Testis (tissue), 2 donors: ENCODE data around the gene ARPP19.

Source experiments
- CTCF ChIP-seq, 3 experiments: fragments of 450-650 bp in 2 of 3; fragments of 200-600 bp in 1 of 3; sonication (generic) in 1 of 3; IDR thresholded peaks; one replicate each; pipeline ENCODE4 v1.5.1; 2016 to 2019; ENCODE audit warnings: antibody characterized with exemption in 3 of 3, mild to moderate bottlenecking in 2 of 3, moderate library complexity in 1 of 3
- POLR2A ChIP-seq: fragments of 450-650 bp; IDR thresholded peaks from one replicate; pipeline ENCODE4 v1.6.1; 2017; ENCODE audit warnings: antibody characterized with exemption, mild to moderate bottlenecking, moderate library complexity

GRCh38 chr15:52506549-52506948 is 62.3 kb downstream of the ARPP19 start:
- TF ChIP-seq CTCF (IDR thresholded peaks at IDR 0.05) (no peak), POLR2A (no peak)
